H1 (cell line): Measurements from ENCODE around the gene KIDINS220. TPM values are rescaled to one million over a fixed set of nuclear protein-coding genes. Genes with fewer than 3 reads are reported as not detected.

Source experiments
- CTCF ChIA-PET: fragments of 300-600 bp; sonication (Branson Sonifier 250); formaldehyde crosslinking; loops from one replicate; lab custom pipeline; 2021; ENCODE audit not compliant: partially characterized antibody; lab: Charles Lee
- POLR2A ChIA-PET: fragments of 300-600 bp; sonication (Branson Sonifier 250); formaldehyde crosslinking; loops from one replicate; lab custom pipeline; 2021; ENCODE audit warnings: inconsistent platforms; ENCODE audit not compliant: partially characterized antibody; lab: Charles Lee
- DNase-seq, 2 experiments: peaks; one replicate each; pipeline versions ENCODE4 v3.0.0 to v3.0.0-alpha.2; 2010 to 2022; ENCODE audit warnings: low spot score in 2 of 2, low read depth in 1 of 2, mixed read lengths in 1 of 2
- FAIRE-seq: peaks from 2 replicates; lab custom pipeline; 2011; peaks lifted over from hg19 to GRCh38; lab: Jason Lieb, UNC
- H2AFZ ChIP-seq: 2 replicates; pipeline ENCODE4 v1.8.1; 2012; ENCODE audit warnings: low read length, inconsistent platforms
- H2AK5ac ChIP-seq: 2 replicates; pipeline ENCODE4 v1.6.1; 2013; ENCODE audit warnings: low read depth, low read length
- H2BK120ac ChIP-seq: replicated peaks from 2 replicates; pipeline ENCODE3; 2013; ENCODE audit warnings: low read depth, low read length, inconsistent platforms
- H2BK12ac ChIP-seq: 2 replicates; pipeline ENCODE4 v1.6.1; 2013; ENCODE audit warnings: low read depth, low read length
- H2BK15ac ChIP-seq: 2 replicates; pipeline ENCODE4 v1.6.1; 2013; ENCODE audit warnings: low read length
- H2BK20ac ChIP-seq: 2 replicates; pipeline ENCODE4 v1.6.1; 2013; ENCODE audit warnings: low read length
- H2BK5ac ChIP-seq: 2 replicates; pipeline ENCODE4 v1.6.1; 2013; ENCODE audit warnings: low read depth, low read length
- H3K14ac ChIP-seq: 2 replicates; pipeline ENCODE4 v1.6.1; 2013; ENCODE audit warnings: inconsistent platforms; ENCODE audit not compliant: insufficient read length
- H3K18ac ChIP-seq: 2 replicates; pipeline ENCODE4 v1.6.1; 2013; ENCODE audit warnings: low read length; ENCODE audit errors: extremely low read depth
- H3K23ac ChIP-seq: 2 replicates; pipeline ENCODE4 v1.6.1; 2013; ENCODE audit warnings: inconsistent platforms; ENCODE audit not compliant: insufficient read length
- H3K23me2 ChIP-seq: 2 replicates; pipeline ENCODE4 v1.6.1; 2013; ENCODE audit warnings: low read depth, low read length
- H3K27ac ChIP-seq: 2 replicates; pipeline ENCODE4 v1.6.1; 2011; ENCODE audit warnings: low read depth, low read length, inconsistent platforms
- H3K27me3 ChIP-seq, 4 experiments: replicated peaks in 1 of 4; 1 replicate in 1 of 4; 2 replicates in 3 of 4; pipeline versions ENCODE4 v1.6.1 to v1.8.1; 2011 to 2013; ENCODE audit warnings: low read length in 3 of 4, mild to moderate bottlenecking in 3 of 4, inconsistent platforms in 2 of 4, mixed read lengths in 2 of 4, moderate library complexity in 1 of 4; ENCODE audit not compliant: control insufficient read depth in 3 of 4, insufficient read depth in 3 of 4; ENCODE audit errors: extremely low read depth in 1 of 4
- H3K36me3 ChIP-seq, 4 experiments: 2 replicates each; pipeline versions ENCODE4 v1.6.1 to v1.8.1; 2011 to 2013; ENCODE audit warnings: mild to moderate bottlenecking in 4 of 4, low read length in 3 of 4, moderate library complexity in 2 of 4, control low read depth in 1 of 4, inconsistent platforms in 1 of 4; ENCODE audit not compliant: insufficient read depth in 4 of 4, control insufficient read depth in 2 of 4
- H3K4ac ChIP-seq: replicated peaks from 2 replicates; pipeline ENCODE3; 2013; ENCODE audit warnings: low read length, low read depth, mixed read lengths, inconsistent platforms; ENCODE audit not compliant: insufficient read length
- H3K4me1 ChIP-seq, 4 experiments: replicated peaks in 1 of 4; 1 replicate in 1 of 4; 2 replicates in 3 of 4; pipeline versions ENCODE4 v1.6.1 to v1.8.1; 2011 to 2013; ENCODE audit warnings: low read length in 3 of 4, inconsistent platforms in 2 of 4, mixed read lengths in 1 of 4; ENCODE audit not compliant: insufficient read depth in 4 of 4, control insufficient read depth in 3 of 4
- H3K4me2 ChIP-seq, 2 experiments: 2 replicates each; pipeline versions ENCODE4 v1.6.1 to v1.8.1; 2011 to 2013; ENCODE audit warnings: low read depth in 2 of 2, low read length in 2 of 2, control low read depth in 1 of 2, inconsistent platforms in 1 of 2, mild to moderate bottlenecking in 1 of 2; ENCODE audit not compliant: insufficient read depth in 1 of 2
- H3K4me3 ChIP-seq, 4 experiments: fragments of 200-600, 300-600 bp in 1 of 4; sonication (generic), shearing (Covaris generic), sonication (Bioruptor Twin) in 1 of 4; 2 replicates each; pipeline versions ENCODE4 v1.5.1 to v1.8.1; 2011 to 2016; ENCODE audit warnings: low read length in 4 of 4, low read depth in 3 of 4, control low read depth in 2 of 4, inconsistent platforms in 2 of 4, mild to moderate bottlenecking in 2 of 4, mixed read lengths in 1 of 4, moderate library complexity in 1 of 4; ENCODE audit not compliant: insufficient read depth in 2 of 4; ENCODE audit errors: extremely low read depth in 1 of 4
- H3K56ac ChIP-seq: replicated peaks from 2 replicates; pipeline ENCODE3; 2013; ENCODE audit warnings: low read depth, mild to moderate bottlenecking, mixed read lengths, low read length, inconsistent platforms; ENCODE audit not compliant: insufficient read length
- H3K79me1 ChIP-seq: 2 replicates; pipeline ENCODE4 v1.6.1; 2013; ENCODE audit warnings: low read depth, low read length, control low read depth
- H3K79me2 ChIP-seq, 2 experiments: 2 replicates each; pipeline versions ENCODE4 v1.6.1 to v1.8.1; 2012 to 2013; ENCODE audit warnings: low read length in 2 of 2, mild to moderate bottlenecking in 2 of 2, inconsistent platforms in 1 of 2; ENCODE audit not compliant: insufficient read depth in 2 of 2, control insufficient read depth in 1 of 2
- H3K9ac ChIP-seq, 4 experiments: replicated peaks in 1 of 4; 1 replicate in 1 of 4; 2 replicates in 3 of 4; pipeline versions ENCODE4 v1.6.1 to v1.8.1; 2011 to 2013; ENCODE audit warnings: low read depth in 3 of 4, low read length in 3 of 4, control low read depth in 2 of 4, mild to moderate bottlenecking in 2 of 4, moderate library complexity in 2 of 4, inconsistent platforms in 1 of 4; ENCODE audit errors: extremely low read depth in 1 of 4
- H3K9me3 ChIP-seq, 2 experiments: 2 replicates each; pipeline versions ENCODE4 v1.6.1 to v1.8.1; 2012 to 2013; ENCODE audit warnings: mild to moderate bottlenecking in 2 of 2, moderate library complexity in 2 of 2, control low read depth in 1 of 2, inconsistent platforms in 1 of 2, low read depth in 1 of 2, low read length in 1 of 2, mixed read lengths in 1 of 2; ENCODE audit not compliant: insufficient read depth in 2 of 2
- H4K20me1 ChIP-seq, 2 experiments: replicated peaks in 1 of 2; 2 replicates each; pipeline versions ENCODE3 to v1.8.1; 2011 to 2013; ENCODE audit warnings: inconsistent platforms in 2 of 2, low read length in 2 of 2, mild to moderate bottlenecking in 1 of 2; ENCODE audit not compliant: insufficient read depth in 2 of 2, control insufficient read depth in 1 of 2
- H4K5ac ChIP-seq: 2 replicates; pipeline ENCODE4 v1.6.1; 2013; ENCODE audit warnings: low read length, low read depth, mixed read lengths, inconsistent platforms; ENCODE audit not compliant: insufficient read length
- H4K8ac ChIP-seq: 2 replicates; pipeline ENCODE4 v1.8.0; 2013; ENCODE audit warnings: mild to moderate bottlenecking, moderate library complexity, low read length, inconsistent platforms; ENCODE audit not compliant: insufficient read depth; ENCODE audit errors: extremely low read depth
- H4K91ac ChIP-seq: replicated peaks from 2 replicates; pipeline ENCODE3; 2013; ENCODE audit warnings: low read length, mixed read lengths, inconsistent platforms; ENCODE audit not compliant: insufficient read length
- GABPA ChIP-seq: IDR thresholded peaks from 2 replicates; pipeline ENCODE4 v1.6.1; 2011; ENCODE audit warnings: mild to moderate bottlenecking, low read length, moderate library complexity, borderline replicate concordance; ENCODE audit not compliant: insufficient read depth
- GTF2F1 ChIP-seq: IDR thresholded peaks from 2 replicates; pipeline ENCODE4 v1.6.1; 2012; ENCODE audit warnings: low read depth, low read length, improper control_type of control experiment, borderline replicate concordance
- JUN ChIP-seq: IDR thresholded peaks from 2 replicates; pipeline ENCODE4 v1.6.1; 2011; ENCODE audit warnings: low read depth, mild to moderate bottlenecking, improper control_type of control experiment, low read length
- RNF2 ChIP-seq: fragments of 200-900, 300-1000 bp; sonication (generic); IDR thresholded peaks from 2 replicates; pipeline ENCODE4 v1.7.1; 2016; ENCODE audit warnings: borderline replicate concordance, low read depth, mild to moderate bottlenecking, antibody characterized with exemption, low read length; ENCODE audit not compliant: poor library complexity, severe bottlenecking; ENCODE audit errors: missing control alignments
- SIRT6 ChIP-seq: IDR thresholded peaks from one replicate; pipeline ENCODE4 v1.7.1; 2012; ENCODE audit warnings: low read length, inconsistent platforms
- SP4 ChIP-seq: IDR thresholded peaks from 2 replicates; pipeline ENCODE4 v1.6.1; 2012; ENCODE audit warnings: low read length, inconsistent platforms
- TAF1 ChIP-seq: IDR thresholded peaks from 2 replicates; pipeline ENCODE4 v1.6.1; 2011; ENCODE audit warnings: mild to moderate bottlenecking, low read depth, low read length
- TCF12 ChIP-seq: IDR thresholded peaks from 2 replicates; pipeline ENCODE4 v1.6.1; 2011; ENCODE audit warnings: low read depth, mild to moderate bottlenecking, low read length
- USF2 ChIP-seq: IDR thresholded peaks from 2 replicates; pipeline ENCODE4 v1.6.1; 2011; ENCODE audit warnings: low read length, improper control_type of control experiment
- ZNF274 ChIP-seq: IDR thresholded peaks from 2 replicates; pipeline ENCODE4 v1.7.0; 2012; ENCODE audit warnings: low read length, borderline replicate concordance; ENCODE audit errors: extremely low read depth
- WGBS, 2 experiments: shearing (Covaris generic) in 1 of 2; methylation state at CpG; one replicate each; pipeline versions ENCODE4 v1.1.6 to v1.1.7; 2013 to 2015; ENCODE audit warnings: low lambda C conversion rate in 2 of 2, mixed read lengths in 2 of 2, inconsistent platforms in 1 of 2, low coverage in 1 of 2, missing lambda C conversion rate in 1 of 2; ENCODE audit not compliant: insufficient replicate concordance in 2 of 2, insufficient coverage in 1 of 2, insufficient read length in 1 of 2; ENCODE audit errors: extremely low coverage in 1 of 2, missing lambda C conversion rate in 1 of 2; 5-methylcytosine and 5-hydroxymethylcytosine counted together
- polyA plus RNA-seq, 7 experiments: library from polyadenylated mRNA; depleted of rRNA in 3 of 7; stranded (reverse) in 5 of 7; unstranded in 2 of 7; fragments of >200 nt in 5 of 7; fragments of 200-250 nt in 2 of 7; gene quantifications; 1 replicate in 5 of 7; 2 replicates in 1 of 7; 4 replicates in 1 of 7; pipeline versions ENCODE4 v1.2.1 to v1.2.3, GENCODE V29; 2011 to 2013; ENCODE audit warnings: missing spikeins in 2 of 7, mixed read lengths in 2 of 7
- total RNA-seq: library from RNA; stranded (reverse); fragmentation: NEBNext Ultra II Directional; extraction: Animal tissue kit (Norgen Biotek cat#: 25700); gene quantifications from 2 replicates; pipeline ENCODE4 v1.2.1, GENCODE V29; 2021

The KIDINS220 gene
- total and polyA plus RNA-seq, 2 of the 8 experiments (the other 6 are each of a cell fraction or from before 2014, with no cell fraction given) = 21.2 to 27.1 TPM

DNA sequence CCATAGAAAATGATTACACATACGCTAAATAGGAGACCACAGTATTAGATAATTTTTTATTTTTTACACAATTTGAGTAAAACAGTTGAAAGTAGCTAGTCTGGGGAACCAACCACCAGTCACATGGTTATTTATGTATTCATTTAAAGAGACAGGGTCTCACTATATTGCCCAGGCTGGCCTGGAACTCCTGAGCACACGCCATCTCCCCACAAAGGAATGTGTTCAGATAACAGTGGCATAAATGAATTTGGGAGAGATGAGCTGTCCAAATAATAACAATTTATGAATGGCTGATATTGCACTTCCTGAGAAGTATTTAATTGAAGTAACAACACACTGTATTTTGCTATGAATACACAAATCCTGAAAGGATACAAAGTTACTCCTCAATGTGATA lies 39.7 kb downstream of the KIDINS220 start:
- Histone ChIP-seq H2BK12ac (no peak overlapping the region), H3K4me1 (no peaks in the 10 kb centered on the region), H3K27ac (no peak overlapping the region), H4K5ac (no peak overlapping the region), H2BK5ac (no peak overlapping the region), H3K23ac (no peak overlapping the region), H3K79me1 (no peaks in the 10 kb centered on the region), H3K27me3 (no peaks in the 10 kb centered on the region), H3K4me2 (no peak overlapping the region), H3K23me2 (peaks cover 2% of the 10 kb centered on the region; the same call in 1 of the 2 replicates), H3K9me3 (no peaks in the 10 kb centered on the region), H3K56ac (no peak overlapping the region), H3K4me3 (no peak overlapping the region), H2BK20ac (no peak overlapping the region), H3K18ac (no peak overlapping the region), H3K36me3 (peaks cover under 1 to 10% (median 3%) of the 10 kb centered on the region in 4 experiments; a peak in 4 of 8 replicates), H3K4ac (no peak overlapping the region), H4K20me1 (peaks cover 0 to 4% of the 10 kb centered on the region in 2 experiments), H4K91ac (no peak overlapping the region), H2AK5ac (no peak overlapping the region), H3K79me2 (no peaks in the 10 kb centered on the region), H2BK120ac (no peak overlapping the region), H2AFZ (no peak overlapping the region), H3K14ac (no peak overlapping the region), H4K8ac (no peak overlapping the region), H2BK15ac (no peak overlapping the region), H3K9ac (no peak overlapping the region)
- POLR2A ChIA-PET = no interaction called here
- DNase-seq (no peak), FAIRE-seq (no peak)
- WGBS, 2 experiments = 95% methylated on average over 2 of the region's 2 CpGs; no CpG with 5 or more reads in 1 of the 2 experiments
- CTCF ChIA-PET = no interaction called here
- no peak for TF ChIP-seq TCF12
- no peak for TF ChIP-seq GABPA
- TF ChIP-seq SIRT6 = no peak
- no peak for TF ChIP-seq RNF2
- no peak for TF ChIP-seq TAF1
- no peak for TF ChIP-seq ZNF274
- no peak for TF ChIP-seq USF2
- no peak for TF ChIP-seq JUN
- no peak for TF ChIP-seq SP4
- no peak for TF ChIP-seq GTF2F1
